Spleen (tissue), 7 donors: ENCODE measurements around the gene STEAP1B.
A peak's percentile ranks its signal among the peaks of the same experiment; 100 is the strongest.
"Not testable (repeated sequence)": the region's sequence is repeated elsewhere in the genome, so short reads cannot be mapped to it uniquely, and the experiment has no call there.

ENCODE experiments used
- CTCF ChIP-seq, 11 experiments: fragments of 200-600 bp in 7 of 11; fragments of 450-650 bp in 4 of 11; sonication (generic) in 4 of 11; IDR thresholded peaks in 8 of 11; conservative IDR thresholded peaks in 3 of 11; 1 replicate in 7 of 11; 2 replicates in 4 of 11; pipeline versions ENCODE4 v1.4.0 to v1.8.0; 2016 to 2021; ENCODE audit warnings: antibody characterized with exemption in 11 of 11, inconsistent platforms in 4 of 11, mild to moderate bottlenecking in 1 of 11
- POLR2A ChIP-seq, 3 donors: fragments of 450-650 bp; IDR thresholded peaks; one replicate each; pipeline ENCODE4 v1.5.1; 2017; ENCODE audit warnings: antibody characterized with exemption in 3 of 3, mild to moderate bottlenecking in 1 of 3
- POLR2AphosphoS5 ChIP-seq, 3 donors: sonication (generic); formaldehyde crosslinking; IDR thresholded peaks; one replicate each; pipeline ENCODE4 v1.5.1; 2017; ENCODE audit warnings: antibody characterized with exemption in 3 of 3
- donor health status: DM: no; HTN: no; CAD: no; lungs with moderate emphysema.
- donor health status: DM: no; HTN: no; CAD: no.
- donor health status: DM: no; HTN: no; CAD: no.

- TF ChIP-seq CTCF (IDR thresholded peaks at IDR 0.05 in 8 of 11, conservative IDR thresholded peaks at IDR 0.05 in 3 of 11): peak in 7 of 11 experiments; percentile 10 to 38 (median 32)
- not testable (repeated sequence) for TF ChIP-seq POLR2AphosphoS5, POLR2A (IDR thresholded peaks at IDR 0.05)
Measured at GRCh38 chr7:22501336-22501735, 1.3 kb upstream of the STEAP1B start.
